ENCODE data around the gene NID2.

The NID2 gene

GRCh38 chr14:52006361-52006760, 62.5 kb downstream of the NID2 start:
- no peak for FAIRE-seq
- DNase-seq (ENCODE audit: insufficient read length, low spot score) = no peak
- TF ChIP-seq POLR2A (IDR thresholded peaks at IDR 0.05; ENCODE audit: low read depth, low read length) = no peak

- TF ChIP-seq POLR2A (IDR thresholded peaks at IDR 0.05; ENCODE audit: low read depth, low read length) = no peak
- DNase-seq (ENCODE audit: insufficient read length, low spot score) (no peak), FAIRE-seq (no peak)
These were observed 63.2 kb downstream of the NID2 start for GRCh38 chr14:52005625-52006024.

- TF ChIP-seq POLR2A (IDR thresholded peaks at IDR 0.05; ENCODE audit: low read depth, low read length) = no peak
- DNase-seq (ENCODE audit: insufficient read length, low spot score) (no peak), FAIRE-seq (no peak)
These were observed 65.5 kb downstream of the NID2 start for GRCh38 chr14:52003324-52003723.

- no peak for TF ChIP-seq POLR2A (IDR thresholded peaks at IDR 0.05; ENCODE audit: low read depth, low read length)
- DNase-seq (ENCODE audit: insufficient read length, low spot score) (no peak), FAIRE-seq (no peak)
These were observed 66.3 kb downstream of the NID2 start for GRCh38 chr14:52002542-52002941.

GRCh38 chr14:52000696-52001095, 68.2 kb downstream of the NID2 start:
- DNase-seq (ENCODE audit: insufficient read length, low spot score) = no peak
- TF ChIP-seq POLR2A (IDR thresholded peaks at IDR 0.05; ENCODE audit: low read depth, low read length) = no peak
- FAIRE-seq = no peak

GRCh38 chr14:52000019-52000582, 68.8 kb downstream of the NID2 start:
- TF ChIP-seq POLR2A (IDR thresholded peaks at IDR 0.05; ENCODE audit: low read depth, low read length) = no peak
- no peak for FAIRE-seq
- no peak for DNase-seq (ENCODE audit: insufficient read length, low spot score)

- DNase-seq (ENCODE audit: insufficient read length, low spot score) = no peak
- no peak for FAIRE-seq
- TF ChIP-seq POLR2A (IDR thresholded peaks at IDR 0.05; ENCODE audit: low read depth, low read length) = no peak
These were observed 69.8 kb downstream of the NID2 start for GRCh38 chr14:51999084-51999483.

- TF ChIP-seq POLR2A (IDR thresholded peaks at IDR 0.05; ENCODE audit: low read depth, low read length) = no peak
- DNase-seq (ENCODE audit: insufficient read length, low spot score) (no peak), FAIRE-seq (no peak)
These were observed 70.5 kb downstream of the NID2 start for GRCh38 chr14:51998348-51998747.

- FAIRE-seq (no peak), DNase-seq (ENCODE audit: insufficient read length, low spot score) (no peak)
- no peak for TF ChIP-seq POLR2A (IDR thresholded peaks at IDR 0.05; ENCODE audit: low read depth, low read length)
These were observed 72.6 kb downstream of the NID2 start for GRCh38 chr14:51996148-51996746.

- FAIRE-seq = no peak
- DNase-seq (ENCODE audit: insufficient read length, low spot score) = no peak
- no peak for TF ChIP-seq POLR2A (IDR thresholded peaks at IDR 0.05; ENCODE audit: low read depth, low read length)
These were observed 75.5 kb downstream of the NID2 start for GRCh38 chr14:51993285-51993920.

GRCh38 chr14:51990488-51990887, 78.4 kb downstream of the NID2 start:
- DNase-seq (ENCODE audit: insufficient read length, low spot score) (no peak), FAIRE-seq (no peak)
- no peak for TF ChIP-seq POLR2A (IDR thresholded peaks at IDR 0.05; ENCODE audit: low read depth, low read length)

- FAIRE-seq = peak; percentile 80
- peak; percentile 72 for DNase-seq (ENCODE audit: insufficient read length, low spot score)
- TF ChIP-seq POLR2A (IDR thresholded peaks at IDR 0.05; ENCODE audit: low read depth, low read length) = peak; percentile 60; the same call in 1 of the 2 replicates
These were observed 79.3 kb downstream of the NID2 start, which contains the start of gene RTRAF for GRCh38 chr14:51989293-51990234. TSS of gene RTRAF (plus strand) at chr14:51989546. CDS start at chr14:51989640, 94 bp downstream.

GRCh38 chr14:51988221-51988620, 80.6 kb downstream of the NID2 start:
- FAIRE-seq = no peak
- TF ChIP-seq POLR2A (IDR thresholded peaks at IDR 0.05; ENCODE audit: low read depth, low read length) = no peak
- no peak for DNase-seq (ENCODE audit: insufficient read length, low spot score)
